GM23338 (cell line): ENCODE measurements around the gene FANCB. TPM values are rescaled to one million over a fixed set of nuclear protein-coding genes. Genes with fewer than 3 reads are reported as not detected.

Experiments used
- ATAC-seq: fragments of 200-7000 bp; cut with Tn5 transposase; 3 replicates; pipeline ENCODE4 v1.9.1; 2020
- DNase-seq: peaks from one replicate; pipeline ENCODE4 v3.0.0-alpha.2; 2015; ENCODE audit warnings: low spot score
- H2AFZ ChIP-seq: fragments of 200-600 bp; sonication (generic); 2 replicates; pipeline ENCODE4 v1.8.0; 2016; ENCODE audit warnings: antibody characterized with exemption, mild to moderate bottlenecking, moderate library complexity
- H3F3A ChIP-seq: fragments of 200-600 bp; sonication (generic); replicated peaks from 2 replicates; pipeline ENCODE4 v1.8.0; 2017; ENCODE audit warnings: antibody characterized with exemption, mixed run types, low read depth
- H3K27ac ChIP-seq: fragments of 200-600 bp; sonication (generic); 2 replicates; pipeline ENCODE4 v1.6.1; 2016; ENCODE audit warnings: low read depth
- H3K27me3 ChIP-seq: fragments of 200-600 bp; sonication (generic); 2 replicates; pipeline ENCODE4 v1.8.0; 2016; ENCODE audit warnings: mild to moderate bottlenecking, mixed run types, moderate library complexity; ENCODE audit not compliant: insufficient read depth
- H3K36me3 ChIP-seq: fragments of 200-600 bp; sonication (generic); 2 replicates; pipeline ENCODE4 v1.8.0; 2016; ENCODE audit warnings: mild to moderate bottlenecking; ENCODE audit not compliant: insufficient read depth
- H3K4me1 ChIP-seq: fragments of 200-600 bp; sonication (generic); 2 replicates; pipeline ENCODE4 v1.8.0; 2016; ENCODE audit warnings: mild to moderate bottlenecking, moderate library complexity; ENCODE audit not compliant: insufficient read depth
- H3K4me2 ChIP-seq: fragments of 200-600 bp; sonication (generic); 2 replicates; pipeline ENCODE4 v1.7.1; 2017; ENCODE audit warnings: mixed run types
- H3K4me3 ChIP-seq: fragments of 200-600 bp; sonication (generic); 2 replicates; pipeline ENCODE4 v1.6.1; 2016; ENCODE audit warnings: mixed run types
- H3K79me2 ChIP-seq: fragments of 200-600 bp; sonication (generic); replicated peaks from 2 replicates; pipeline ENCODE4 v1.8.0; 2017; ENCODE audit warnings: mild to moderate bottlenecking; ENCODE audit not compliant: insufficient read depth
- H3K9me2 ChIP-seq: fragments of 200-600 bp; sonication (generic); 2 replicates; pipeline ENCODE4 v1.8.0; 2017; ENCODE audit not compliant: insufficient read depth
- H4K20me1 ChIP-seq: fragments of 200-600 bp; sonication (generic); replicated peaks from 2 replicates; pipeline ENCODE4 v1.8.0; 2017; ENCODE audit warnings: mild to moderate bottlenecking; ENCODE audit not compliant: insufficient read depth
- H3K27ac Mint-ChIP-seq: 2 replicates; pipeline ENCODE4 v1.8.0; 2020; ENCODE audit warnings: inconsistent platforms, mild to moderate bottlenecking, moderate library complexity, mixed read lengths
- H3K27me3 Mint-ChIP-seq: 3 replicates; pipeline ENCODE4 v1.8.0; 2022; ENCODE audit warnings: low read depth, mild to moderate bottlenecking, moderate library complexity, mixed read lengths, inconsistent platforms; ENCODE audit not compliant: insufficient read depth, poor library complexity
- H3K36me3 Mint-ChIP-seq: 3 replicates; pipeline ENCODE4 v1.8.0; 2021; ENCODE audit warnings: low read depth, mild to moderate bottlenecking, inconsistent platforms, moderate library complexity, mixed read lengths
- H3K4me1 Mint-ChIP-seq: 3 replicates; pipeline ENCODE4 v1.8.0; 2020; ENCODE audit warnings: mild to moderate bottlenecking, inconsistent platforms, mixed read lengths
- H3K4me3 Mint-ChIP-seq: 3 replicates; pipeline ENCODE4 v1.8.0; 2021; ENCODE audit warnings: moderate library complexity, mild to moderate bottlenecking, inconsistent platforms, mixed read lengths
- H3K9me3 Mint-ChIP-seq: 3 replicates; pipeline ENCODE4 v1.8.0; 2020; ENCODE audit warnings: moderate library complexity, mild to moderate bottlenecking, inconsistent platforms, mixed read lengths
- CREB1 ChIP-seq: fragments of 250-450 bp; sonication (Bioruptor Pico); IDR thresholded peaks from 2 replicates; pipeline ENCODE4 v1.5.0; 2020; ENCODE audit warnings: low read depth, mild to moderate bottlenecking, moderate library complexity
- EZH2 ChIP-seq: fragments of 200-600 bp; sonication (generic); IDR thresholded peaks from one replicate; pipeline ENCODE4 v1.8.0; 2017; ENCODE audit warnings: antibody characterized with exemption, mild to moderate bottlenecking, low read depth; ENCODE audit not compliant: unreplicated experiment
- EZH2phosphoT487 ChIP-seq: fragments of 200-600 bp; sonication (generic); IDR thresholded peaks from one replicate; pipeline ENCODE4 v1.8.1; 2018; ENCODE audit warnings: antibody characterized with exemption; ENCODE audit not compliant: unreplicated experiment
- JUNB ChIP-seq: IDR thresholded peaks from one replicate; pipeline ENCODE4 v1.6.1; 2016; ENCODE audit warnings: antibody characterized with exemption; ENCODE audit not compliant: unreplicated experiment
- NANOG ChIP-seq: IDR thresholded peaks from 2 replicates; pipeline ENCODE4 v1.6.1; 2016; ENCODE audit warnings: antibody characterized with exemption, borderline replicate concordance
- POLR2AphosphoS5 ChIP-seq: IDR thresholded peaks from 2 replicates; pipeline ENCODE4 v1.6.1; 2016; ENCODE audit warnings: antibody characterized with exemption, low read depth
- STAT1 ChIP-seq: IDR thresholded peaks from one replicate; pipeline ENCODE4 v1.6.1; 2016; ENCODE audit warnings: antibody characterized with exemption; ENCODE audit not compliant: unreplicated experiment
- ZNF114 ChIP-seq: fragments of 250-450 bp; sonication (Bioruptor Pico); IDR thresholded peaks from 2 replicates; pipeline ENCODE4 v1.5.0; 2020; ENCODE audit warnings: mild to moderate bottlenecking, moderate library complexity
- ZNF331 ChIP-seq: fragments of 250-450 bp; sonication (Bioruptor Pico); IDR thresholded peaks from 2 replicates; pipeline ENCODE4 v1.5.0; 2020; ENCODE audit warnings: low read depth, mild to moderate bottlenecking, moderate library complexity
- polyA plus RNA-seq: library from polyadenylated mRNA; unstranded; fragments of >200 nt; fragmentation: Nextera tagmentation; extraction: Ambion mirVana; gene quantifications from 2 replicates; pipeline ENCODE4 v1.2.1, GENCODE V29; 2016
- total RNA-seq: library from RNA; depleted of rRNA; stranded (reverse); fragments of >200 nt; shearing (Covaris generic); gene quantifications from 2 replicates; pipeline ENCODE4 v1.2.3, GENCODE V29; 2014
- TF ChIP-seq, protein P1 (sequence below): IDR thresholded peaks from one replicate; pipeline ENCODE4 v1.6.1; 2018; ENCODE audit warnings: antibody characterized with exemption; ENCODE audit not compliant: unreplicated experiment
- TF ChIP-seq, protein P2 (sequence below): IDR thresholded peaks from 2 replicates; pipeline ENCODE4 v1.6.1; 2016; ENCODE audit warnings: antibody characterized with exemption
- TF ChIP-seq, protein P3 (sequence below), 2 experiments: fragments of 200-600 bp in 1 of 2; sonication (generic) in 1 of 2; conservative IDR thresholded peaks; 2 replicates each; pipeline versions ENCODE4 v1.5.1 to v1.6.1; 2016 to 2017; ENCODE audit warnings: antibody characterized with exemption in 2 of 2, low read depth in 2 of 2, mild to moderate bottlenecking in 2 of 2, moderate library complexity in 1 of 2
- TF ChIP-seq, protein P4 (sequence below): fragments of 250-450 bp; sonication (Bioruptor Pico); IDR thresholded peaks from 2 replicates; pipeline ENCODE4 v1.5.0; 2020; ENCODE audit warnings: mild to moderate bottlenecking, moderate library complexity

The FANCB gene
- total and polyA plus RNA-seq, 2 experiments from 2014 or later = 16.2 to 16.8 TPM

DNA sequence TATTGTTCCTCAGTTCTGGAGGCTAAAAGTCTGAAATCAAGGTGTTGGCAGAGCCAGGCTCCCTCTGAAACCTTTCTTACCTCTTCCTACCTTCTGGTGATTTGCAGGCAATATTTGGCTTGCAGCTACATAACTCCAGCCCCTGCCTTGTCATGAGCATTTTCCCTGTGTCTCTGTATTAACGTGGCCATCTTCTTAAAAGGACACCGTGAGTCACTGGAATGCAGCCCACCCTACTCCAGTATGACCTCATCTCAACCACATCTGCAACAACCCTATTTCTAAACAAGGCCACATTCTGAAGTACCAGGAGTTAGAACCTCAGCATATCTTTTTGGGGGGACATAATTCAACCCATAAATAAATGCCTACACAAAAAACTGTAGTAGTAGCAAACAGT is 40.7 kb downstream of the FANCB start:
- H3K4me1 ChIP-seq = no peaks in the 10 kb centered on the region
- ATAC-seq (no peak), DNase-seq (no peak)
- H3K9me2 ChIP-seq = no peaks in the 10 kb centered on the region
- H2AFZ ChIP-seq = no peak overlapping the region
- H3K4me3 Mint-ChIP-seq = no peak overlapping the region
- H3K4me2 ChIP-seq = no peak overlapping the region
- H3K36me3 ChIP-seq = no peaks in the 10 kb centered on the region
- peaks cover 2% of the 10 kb centered on the region; the same call in 2 of the 3 replicates for H3K9me3 Mint-ChIP-seq
- peaks cover 6% of the 10 kb centered on the region; the same call in 1 of the 3 replicates for H3K4me1 Mint-ChIP-seq
- H3K27me3 ChIP-seq = no peaks in the 10 kb centered on the region
- no peaks in the 10 kb centered on the region for H3K79me2 ChIP-seq
- peaks cover 2% of the 10 kb centered on the region for H3K27me3 Mint-ChIP-seq
- H3K4me3 ChIP-seq = no peak overlapping the region
- no peaks in the 10 kb centered on the region for H4K20me1 ChIP-seq
- TF ChIP-seq JUNB = no peak
- no peak for TF ChIP-seq POLR2AphosphoS5
- no peak for TF ChIP-seq CREB1 (CRISPR knock-in tag)
- TF ChIP-seq, protein P1, sequence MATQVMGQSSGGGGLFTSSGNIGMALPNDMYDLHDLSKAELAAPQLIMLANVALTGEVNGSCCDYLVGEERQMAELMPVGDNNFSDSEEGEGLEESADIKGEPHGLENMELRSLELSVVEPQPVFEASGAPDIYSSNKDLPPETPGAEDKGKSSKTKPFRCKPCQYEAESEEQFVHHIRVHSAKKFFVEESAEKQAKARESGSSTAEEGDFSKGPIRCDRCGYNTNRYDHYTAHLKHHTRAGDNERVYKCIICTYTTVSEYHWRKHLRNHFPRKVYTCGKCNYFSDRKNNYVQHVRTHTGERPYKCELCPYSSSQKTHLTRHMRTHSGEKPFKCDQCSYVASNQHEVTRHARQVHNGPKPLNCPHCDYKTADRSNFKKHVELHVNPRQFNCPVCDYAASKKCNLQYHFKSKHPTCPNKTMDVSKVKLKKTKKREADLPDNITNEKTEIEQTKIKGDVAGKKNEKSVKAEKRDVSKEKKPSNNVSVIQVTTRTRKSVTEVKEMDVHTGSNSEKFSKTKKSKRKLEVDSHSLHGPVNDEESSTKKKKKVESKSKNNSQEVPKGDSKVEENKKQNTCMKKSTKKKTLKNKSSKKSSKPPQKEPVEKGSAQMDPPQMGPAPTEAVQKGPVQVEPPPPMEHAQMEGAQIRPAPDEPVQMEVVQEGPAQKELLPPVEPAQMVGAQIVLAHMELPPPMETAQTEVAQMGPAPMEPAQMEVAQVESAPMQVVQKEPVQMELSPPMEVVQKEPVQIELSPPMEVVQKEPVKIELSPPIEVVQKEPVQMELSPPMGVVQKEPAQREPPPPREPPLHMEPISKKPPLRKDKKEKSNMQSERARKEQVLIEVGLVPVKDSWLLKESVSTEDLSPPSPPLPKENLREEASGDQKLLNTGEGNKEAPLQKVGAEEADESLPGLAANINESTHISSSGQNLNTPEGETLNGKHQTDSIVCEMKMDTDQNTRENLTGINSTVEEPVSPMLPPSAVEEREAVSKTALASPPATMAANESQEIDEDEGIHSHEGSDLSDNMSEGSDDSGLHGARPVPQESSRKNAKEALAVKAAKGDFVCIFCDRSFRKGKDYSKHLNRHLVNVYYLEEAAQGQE = no peak
- TF ChIP-seq, protein P2, sequence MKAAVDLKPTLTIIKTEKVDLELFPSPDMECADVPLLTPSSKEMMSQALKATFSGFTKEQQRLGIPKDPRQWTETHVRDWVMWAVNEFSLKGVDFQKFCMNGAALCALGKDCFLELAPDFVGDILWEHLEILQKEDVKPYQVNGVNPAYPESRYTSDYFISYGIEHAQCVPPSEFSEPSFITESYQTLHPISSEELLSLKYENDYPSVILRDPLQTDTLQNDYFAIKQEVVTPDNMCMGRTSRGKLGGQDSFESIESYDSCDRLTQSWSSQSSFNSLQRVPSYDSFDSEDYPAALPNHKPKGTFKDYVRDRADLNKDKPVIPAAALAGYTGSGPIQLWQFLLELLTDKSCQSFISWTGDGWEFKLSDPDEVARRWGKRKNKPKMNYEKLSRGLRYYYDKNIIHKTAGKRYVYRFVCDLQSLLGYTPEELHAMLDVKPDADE = no peak
- no peak for TF ChIP-seq NANOG
- TF ChIP-seq, protein P3, sequence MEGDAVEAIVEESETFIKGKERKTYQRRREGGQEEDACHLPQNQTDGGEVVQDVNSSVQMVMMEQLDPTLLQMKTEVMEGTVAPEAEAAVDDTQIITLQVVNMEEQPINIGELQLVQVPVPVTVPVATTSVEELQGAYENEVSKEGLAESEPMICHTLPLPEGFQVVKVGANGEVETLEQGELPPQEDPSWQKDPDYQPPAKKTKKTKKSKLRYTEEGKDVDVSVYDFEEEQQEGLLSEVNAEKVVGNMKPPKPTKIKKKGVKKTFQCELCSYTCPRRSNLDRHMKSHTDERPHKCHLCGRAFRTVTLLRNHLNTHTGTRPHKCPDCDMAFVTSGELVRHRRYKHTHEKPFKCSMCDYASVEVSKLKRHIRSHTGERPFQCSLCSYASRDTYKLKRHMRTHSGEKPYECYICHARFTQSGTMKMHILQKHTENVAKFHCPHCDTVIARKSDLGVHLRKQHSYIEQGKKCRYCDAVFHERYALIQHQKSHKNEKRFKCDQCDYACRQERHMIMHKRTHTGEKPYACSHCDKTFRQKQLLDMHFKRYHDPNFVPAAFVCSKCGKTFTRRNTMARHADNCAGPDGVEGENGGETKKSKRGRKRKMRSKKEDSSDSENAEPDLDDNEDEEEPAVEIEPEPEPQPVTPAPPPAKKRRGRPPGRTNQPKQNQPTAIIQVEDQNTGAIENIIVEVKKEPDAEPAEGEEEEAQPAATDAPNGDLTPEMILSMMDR (conservative IDR thresholded peaks at IDR 0.05; ENCODE audit: low read depth in 2 of 2) = no peak
- TF ChIP-seq EZH2 = no peak
- TF ChIP-seq, protein P4, sequence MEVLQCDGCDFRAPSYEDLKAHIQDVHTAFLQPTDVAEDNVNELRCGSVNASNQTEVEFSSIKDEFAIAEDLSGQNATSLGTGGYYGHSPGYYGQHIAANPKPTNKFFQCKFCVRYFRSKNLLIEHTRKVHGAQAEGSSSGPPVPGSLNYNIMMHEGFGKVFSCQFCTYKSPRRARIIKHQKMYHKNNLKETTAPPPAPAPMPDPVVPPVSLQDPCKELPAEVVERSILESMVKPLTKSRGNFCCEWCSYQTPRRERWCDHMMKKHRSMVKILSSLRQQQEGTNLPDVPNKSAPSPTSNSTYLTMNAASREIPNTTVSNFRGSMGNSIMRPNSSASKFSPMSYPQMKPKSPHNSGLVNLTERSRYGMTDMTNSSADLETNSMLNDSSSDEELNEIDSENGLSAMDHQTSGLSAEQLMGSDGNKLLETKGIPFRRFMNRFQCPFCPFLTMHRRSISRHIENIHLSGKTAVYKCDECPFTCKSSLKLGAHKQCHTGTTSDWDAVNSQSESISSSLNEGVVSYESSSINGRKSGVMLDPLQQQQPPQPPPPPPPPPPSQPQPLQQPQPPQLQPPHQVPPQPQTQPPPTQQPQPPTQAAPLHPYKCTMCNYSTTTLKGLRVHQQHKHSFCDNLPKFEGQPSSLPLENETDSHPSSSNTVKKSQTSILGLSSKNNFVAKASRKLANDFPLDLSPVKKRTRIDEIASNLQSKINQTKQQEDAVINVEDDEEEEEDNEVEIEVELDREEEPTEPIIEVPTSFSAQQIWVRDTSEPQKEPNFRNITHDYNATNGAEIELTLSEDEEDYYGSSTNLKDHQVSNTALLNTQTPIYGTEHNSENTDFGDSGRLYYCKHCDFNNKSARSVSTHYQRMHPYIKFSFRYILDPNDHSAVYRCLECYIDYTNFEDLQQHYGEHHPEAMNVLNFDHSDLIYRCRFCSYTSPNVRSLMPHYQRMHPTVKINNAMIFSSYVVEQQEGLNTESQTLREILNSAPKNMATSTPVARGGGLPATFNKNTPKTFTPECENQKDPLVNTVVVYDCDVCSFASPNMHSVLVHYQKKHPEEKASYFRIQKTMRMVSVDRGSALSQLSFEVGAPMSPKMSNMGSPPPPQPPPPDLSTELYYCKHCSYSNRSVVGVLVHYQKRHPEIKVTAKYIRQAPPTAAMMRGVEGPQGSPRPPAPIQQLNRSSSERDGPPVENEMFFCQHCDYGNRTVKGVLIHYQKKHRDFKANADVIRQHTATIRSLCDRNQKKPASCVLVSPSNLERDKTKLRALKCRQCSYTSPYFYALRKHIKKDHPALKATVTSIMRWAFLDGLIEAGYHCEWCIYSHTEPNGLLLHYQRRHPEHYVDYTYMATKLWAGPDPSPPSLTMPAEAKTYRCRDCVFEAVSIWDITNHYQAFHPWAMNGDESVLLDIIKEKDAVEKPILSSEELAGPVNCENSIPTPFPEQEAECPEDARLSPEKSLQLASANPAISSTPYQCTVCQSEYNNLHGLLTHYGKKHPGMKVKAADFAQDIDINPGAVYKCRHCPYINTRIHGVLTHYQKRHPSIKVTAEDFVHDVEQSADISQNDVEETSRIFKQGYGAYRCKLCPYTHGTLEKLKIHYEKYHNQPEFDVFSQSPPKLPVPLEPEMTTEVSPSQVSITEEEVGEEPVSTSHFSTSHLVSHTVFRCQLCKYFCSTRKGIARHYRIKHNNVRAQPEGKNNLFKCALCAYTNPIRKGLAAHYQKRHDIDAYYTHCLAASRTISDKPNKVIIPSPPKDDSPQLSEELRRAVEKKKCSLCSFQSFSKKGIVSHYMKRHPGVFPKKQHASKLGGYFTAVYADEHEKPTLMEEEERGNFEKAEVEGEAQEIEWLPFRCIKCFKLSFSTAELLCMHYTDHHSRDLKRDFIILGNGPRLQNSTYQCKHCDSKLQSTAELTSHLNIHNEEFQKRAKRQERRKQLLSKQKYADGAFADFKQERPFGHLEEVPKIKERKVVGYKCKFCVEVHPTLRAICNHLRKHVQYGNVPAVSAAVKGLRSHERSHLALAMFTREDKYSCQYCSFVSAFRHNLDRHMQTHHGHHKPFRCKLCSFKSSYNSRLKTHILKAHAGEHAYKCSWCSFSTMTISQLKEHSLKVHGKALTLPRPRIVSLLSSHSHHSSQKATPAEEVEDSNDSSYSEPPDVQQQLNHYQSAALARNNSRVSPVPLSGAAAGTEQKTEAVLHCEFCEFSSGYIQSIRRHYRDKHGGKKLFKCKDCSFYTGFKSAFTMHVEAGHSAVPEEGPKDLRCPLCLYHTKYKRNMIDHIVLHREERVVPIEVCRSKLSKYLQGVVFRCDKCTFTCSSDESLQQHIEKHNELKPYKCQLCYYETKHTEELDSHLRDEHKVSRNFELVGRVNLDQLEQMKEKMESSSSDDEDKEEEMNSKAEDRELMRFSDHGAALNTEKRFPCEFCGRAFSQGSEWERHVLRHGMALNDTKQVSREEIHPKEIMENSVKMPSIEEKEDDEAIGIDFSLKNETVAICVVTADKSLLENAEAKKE (CRISPR knock-in tag) = no peak
- TF ChIP-seq STAT1 = no peak
- no peak for TF ChIP-seq EZH2phosphoT487
- no peak for TF ChIP-seq ZNF331 (CRISPR knock-in tag)
- TF ChIP-seq ZNF114 (CRISPR knock-in tag) = no peak
- peaks cover 37% of the 10 kb centered on the region; the same call in 2 of the 3 replicates for H3K36me3 Mint-ChIP-seq
- no peak overlapping the region for H3K27ac Mint-ChIP-seq
- H3F3A ChIP-seq = no peaks in the 10 kb centered on the region
- H3K27ac ChIP-seq = no peak overlapping the region
